HepG2 (cell line): Measurements from ENCODE around the gene ANKRD10. TPM values are rescaled to one million over a fixed set of nuclear protein-coding genes. Genes with fewer than 3 reads are reported as not detected.

Source experiments
- ADNP ChIP-seq: sonication (generic); formaldehyde crosslinking; IDR thresholded peaks from 2 replicates; pipeline ENCODE4 v1.4.0; 2020; ENCODE audit warnings: missing genetic modification reagents
- FIP1L1 ChIP-seq: fragments of 200-400 bp; formaldehyde crosslinking; IDR thresholded peaks from 2 replicates; pipeline ENCODE4 v1.6.1; 2018; ENCODE audit warnings: low read depth, mild to moderate bottlenecking, low read length, moderate library complexity, borderline replicate concordance; ENCODE audit not compliant: insufficient read depth
- FOXA1 ChIP-seq, 2 experiments: fragments of 450-650 bp in 1 of 2; sonication (generic) in 1 of 2; formaldehyde crosslinking in 1 of 2; IDR thresholded peaks; 2 replicates each; pipeline versions ENCODE4 v1.4.0 to v1.6.1; 2016 to 2020; ENCODE audit warnings: missing genetic modification reagents in 1 of 2
- HOXA9 ChIP-seq: sonication (generic); formaldehyde crosslinking; IDR thresholded peaks from 2 replicates; pipeline ENCODE4 v1.8.1; 2022; ENCODE audit warnings: missing genetic modification reagents, mild to moderate bottlenecking, moderate library complexity, borderline replicate concordance
- IKZF1 ChIP-seq: fragments of 450-650 bp; IDR thresholded peaks from 2 replicates; pipeline ENCODE4 v1.7.1; 2016
- KDM1A ChIP-seq: IDR thresholded peaks from 2 replicates; pipeline ENCODE4 v1.6.1; 2016; ENCODE audit warnings: missing compliant biosample characterization
- KDM5B ChIP-seq: sonication (generic); formaldehyde crosslinking; IDR thresholded peaks from 2 replicates; pipeline ENCODE4 v1.4.0; 2020; ENCODE audit warnings: missing genetic modification reagents, mild to moderate bottlenecking, borderline replicate concordance
- MTF2 ChIP-seq: sonication (generic); formaldehyde crosslinking; IDR thresholded peaks from 2 replicates; pipeline ENCODE4 v1.5.0; 2020; ENCODE audit warnings: missing genetic modification reagents, borderline replicate concordance
- NCOR1 ChIP-seq: fragments of 200-600 bp; sonication (generic); IDR thresholded peaks from 2 replicates; pipeline ENCODE4 v1.7.0; 2017; ENCODE audit warnings: antibody characterized with exemption, low read length, borderline replicate concordance
- NFRKB ChIP-seq: fragments of 450-650 bp; IDR thresholded peaks from 2 replicates; pipeline ENCODE4 v1.6.1; 2017
- NKX3-1 ChIP-seq: sonication (generic); formaldehyde crosslinking; IDR thresholded peaks from 2 replicates; pipeline ENCODE4 v1.5.0; 2020; ENCODE audit warnings: missing genetic modification reagents
- RBM22 ChIP-seq: fragments of 200-400 bp; formaldehyde crosslinking; optimal IDR thresholded peaks from 2 replicates; pipeline ENCODE3; 2017; ENCODE audit warnings: mild to moderate bottlenecking, low read length, moderate library complexity
- SMARCE1 ChIP-seq: fragments of 450-650 bp; IDR thresholded peaks from 2 replicates; pipeline ENCODE4 v1.6.1; 2017; ENCODE audit warnings: borderline replicate concordance
- SUZ12 ChIP-seq: fragments of 150-350 bp; IDR thresholded peaks from 2 replicates; pipeline ENCODE4 v1.6.1; 2014; ENCODE audit warnings: low read depth, low read length
- ZFAT ChIP-seq: sonication (generic); formaldehyde crosslinking; conservative IDR thresholded peaks from 2 replicates; pipeline ENCODE4 v1.8.1; 2023; ENCODE audit warnings: missing genetic modification reagents, inconsistent platforms
- ZKSCAN5 ChIP-seq: sonication (generic); formaldehyde crosslinking; IDR thresholded peaks from 2 replicates; pipeline ENCODE4 v1.5.1; 2020; ENCODE audit warnings: mild to moderate bottlenecking, missing genetic modification reagents
- ZNF143 ChIP-seq: sonication (generic); formaldehyde crosslinking; IDR thresholded peaks from 2 replicates; pipeline ENCODE4 v1.4.0; 2020; ENCODE audit warnings: missing genetic modification reagents
- ZNF382 ChIP-seq: sonication (generic); formaldehyde crosslinking; IDR thresholded peaks from 2 replicates; pipeline ENCODE4 v1.5.0; 2020; ENCODE audit warnings: missing genetic modification reagents, mild to moderate bottlenecking, borderline replicate concordance
- ZNF574 ChIP-seq: sonication (generic); formaldehyde crosslinking; IDR thresholded peaks from 2 replicates; pipeline ENCODE4 v1.4.0; 2020; ENCODE audit warnings: missing genetic modification reagents
- ZNF597 ChIP-seq: sonication (generic); formaldehyde crosslinking; IDR thresholded peaks from 2 replicates; pipeline ENCODE4 v1.5.0; 2020; ENCODE audit warnings: missing genetic modification reagents
- ZSCAN20 ChIP-seq: sonication (generic); formaldehyde crosslinking; IDR thresholded peaks from 2 replicates; pipeline ENCODE4 v1.4.0; 2020; ENCODE audit warnings: missing genetic modification reagents, mild to moderate bottlenecking, borderline replicate concordance
- polyA plus RNA-seq, 8 experiments: library from polyadenylated mRNA; depleted of rRNA in 3 of 8; stranded (reverse) in 7 of 8; unstranded in 1 of 8; fragments of >200 nt; fragmentation: Illumina TruSeq in 4 of 8; extraction: Trizol in 4 of 8; gene quantifications; 2 replicates each; pipeline versions ENCODE4 v1.2.1 to v1.2.3, GENCODE V29; 2011 to 2016; ENCODE audit warnings: low read depth in 4 of 8, missing spikeins in 1 of 8, mixed read lengths in 1 of 8; ENCODE audit not compliant: insufficient read depth in 1 of 8
- total RNA-seq, 5 experiments: library from RNA; depleted of rRNA; stranded (reverse); fragments of >200 nt; fragmentation: Illumina TruSeq; extraction: Trizol; gene quantifications; 2 replicates each; pipeline ENCODE4 v1.2.3, GENCODE V29; 2016; ENCODE audit warnings: low read depth in 1 of 5
- TF ChIP-seq, protein P1 (sequence below): sonication (generic); formaldehyde crosslinking; IDR thresholded peaks from 2 replicates; pipeline ENCODE4 v1.5.1; 2020; ENCODE audit warnings: missing genetic modification reagents, mild to moderate bottlenecking, borderline replicate concordance
- TF ChIP-seq, protein P2 (sequence below): sonication (generic); formaldehyde crosslinking; IDR thresholded peaks from 2 replicates; pipeline ENCODE4 v1.4.0; 2020; ENCODE audit warnings: missing genetic modification reagents

The ANKRD10 gene
- total and polyA plus RNA-seq, 2 of the 13 experiments (the other 11 are each of a cell fraction or from before 2014, with no cell fraction given), result 108 to 115 TPM

GRCh38 chr13:110915057-110915873 lies at the start of gene ANKRD10 (continued):
- no peak for TF ChIP-seq ZNF382 (CRISPR knock-in tag)
- TF ChIP-seq MTF2 (CRISPR knock-in tag), result no peak
- no peak for TF ChIP-seq ZFAT (CRISPR knock-in tag)
- no peak for TF ChIP-seq IKZF1
- TF ChIP-seq ZNF143, result no peak
- no peak for TF ChIP-seq NFRKB
- TF ChIP-seq ZSCAN20 (CRISPR knock-in tag), result no peak
- TF ChIP-seq, protein P1, sequence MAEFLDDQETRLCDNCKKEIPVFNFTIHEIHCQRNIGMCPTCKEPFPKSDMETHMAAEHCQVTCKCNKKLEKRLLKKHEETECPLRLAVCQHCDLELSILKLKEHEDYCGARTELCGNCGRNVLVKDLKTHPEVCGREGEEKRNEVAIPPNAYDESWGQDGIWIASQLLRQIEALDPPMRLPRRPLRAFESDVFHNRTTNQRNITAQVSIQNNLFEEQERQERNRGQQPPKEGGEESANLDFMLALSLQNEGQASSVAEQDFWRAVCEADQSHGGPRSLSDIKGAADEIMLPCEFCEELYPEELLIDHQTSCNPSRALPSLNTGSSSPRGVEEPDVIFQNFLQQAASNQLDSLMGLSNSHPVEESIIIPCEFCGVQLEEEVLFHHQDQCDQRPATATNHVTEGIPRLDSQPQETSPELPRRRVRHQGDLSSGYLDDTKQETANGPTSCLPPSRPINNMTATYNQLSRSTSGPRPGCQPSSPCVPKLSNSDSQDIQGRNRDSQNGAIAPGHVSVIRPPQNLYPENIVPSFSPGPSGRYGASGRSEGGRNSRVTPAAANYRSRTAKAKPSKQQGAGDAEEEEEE (CRISPR knock-in tag), result no peak
- TF ChIP-seq RBM22, result no peak
- no peak for TF ChIP-seq SMARCE1
- no peak for TF ChIP-seq HOXA9 (CRISPR knock-in tag)
- no peak for TF ChIP-seq NKX3-1 (CRISPR knock-in tag)
- no peak for TF ChIP-seq FOXA1 (IDR thresholded peaks at IDR 0.05)
- no peak for TF ChIP-seq FOXA1 (CRISPR knock-in tag; IDR thresholded peaks at IDR 0.05)
- no peak; the same call in none of the 2 replicates for TF ChIP-seq ZNF574
- no peak for TF ChIP-seq ZKSCAN5 (CRISPR knock-in tag)
- no peak for TF ChIP-seq ZNF597 (CRISPR knock-in tag)
- TF ChIP-seq ADNP (CRISPR knock-in tag), result no peak
- TF ChIP-seq KDM5B, result no peak; the same call in 1 of the 2 replicates
- TF ChIP-seq SUZ12, result no peak
- TF ChIP-seq NCOR1, result peak; percentile 16; the same call in 1 of the 2 replicates
- no peak for TF ChIP-seq FIP1L1
- TF ChIP-seq, protein P2, sequence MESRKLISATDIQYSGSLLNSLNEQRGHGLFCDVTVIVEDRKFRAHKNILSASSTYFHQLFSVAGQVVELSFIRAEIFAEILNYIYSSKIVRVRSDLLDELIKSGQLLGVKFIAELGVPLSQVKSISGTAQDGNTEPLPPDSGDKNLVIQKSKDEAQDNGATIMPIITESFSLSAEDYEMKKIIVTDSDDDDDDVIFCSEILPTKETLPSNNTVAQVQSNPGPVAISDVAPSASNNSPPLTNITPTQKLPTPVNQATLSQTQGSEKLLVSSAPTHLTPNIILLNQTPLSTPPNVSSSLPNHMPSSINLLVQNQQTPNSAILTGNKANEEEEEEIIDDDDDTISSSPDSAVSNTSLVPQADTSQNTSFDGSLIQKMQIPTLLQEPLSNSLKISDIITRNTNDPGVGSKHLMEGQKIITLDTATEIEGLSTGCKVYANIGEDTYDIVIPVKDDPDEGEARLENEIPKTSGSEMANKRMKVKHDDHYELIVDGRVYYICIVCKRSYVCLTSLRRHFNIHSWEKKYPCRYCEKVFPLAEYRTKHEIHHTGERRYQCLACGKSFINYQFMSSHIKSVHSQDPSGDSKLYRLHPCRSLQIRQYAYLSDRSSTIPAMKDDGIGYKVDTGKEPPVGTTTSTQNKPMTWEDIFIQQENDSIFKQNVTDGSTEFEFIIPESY (CRISPR knock-in tag), result no peak
- no peak for TF ChIP-seq KDM1A (CRISPR knock-in tag)
